Type B pancreatic cell (in vitro differentiated cells): ENCODE results near the gene SKA1. TPM values are rescaled to one million over a fixed set of nuclear protein-coding genes. Genes with fewer than 3 reads are reported as not detected.

Source experiments
- DNase-seq: peaks from one replicate; pipeline ENCODE4 v3.0.0; 2021; ENCODE audit warnings: mixed read lengths; ENCODE audit not compliant: unreplicated experiment; ENCODE audit errors: extremely low spot score
- H3K27ac Mint-ChIP-seq: 2 replicates; pipeline ENCODE4 v1.8.0; 2021; ENCODE audit warnings: mild to moderate bottlenecking, mixed read lengths
- H3K27me3 Mint-ChIP-seq: 2 replicates; pipeline ENCODE4 v1.8.0; 2021; ENCODE audit warnings: mixed read lengths
- H3K36me3 Mint-ChIP-seq: 2 replicates; pipeline ENCODE4 v1.8.0; 2021; ENCODE audit warnings: mixed read lengths
- H3K4me1 Mint-ChIP-seq: one replicate; pipeline ENCODE4 v1.8.0; 2021; ENCODE audit warnings: mixed read lengths; ENCODE audit not compliant: unreplicated experiment
- H3K4me3 Mint-ChIP-seq: 2 replicates; pipeline ENCODE4 v1.8.0; 2021; ENCODE audit warnings: mild to moderate bottlenecking, mixed read lengths
- H3K9me3 Mint-ChIP-seq: 2 replicates; pipeline ENCODE4 v1.8.0; 2021; ENCODE audit warnings: mixed read lengths
- CTCF ChIP-seq: fragments of 200-600 bp; sonication (generic); conservative IDR thresholded peaks from 2 replicates; pipeline ENCODE4 v1.5.0; 2021; ENCODE audit warnings: antibody characterized with exemption, mild to moderate bottlenecking
- total RNA-seq: library from RNA; stranded (reverse); gene quantifications from 2 replicates; pipeline ENCODE4 v1.2.1, GENCODE V29; 2021; ENCODE audit warnings: low replicate concordance

Gene SKA1
- total RNA-seq, 1 donor from 2014 or later = 14.0 TPM

DNA sequence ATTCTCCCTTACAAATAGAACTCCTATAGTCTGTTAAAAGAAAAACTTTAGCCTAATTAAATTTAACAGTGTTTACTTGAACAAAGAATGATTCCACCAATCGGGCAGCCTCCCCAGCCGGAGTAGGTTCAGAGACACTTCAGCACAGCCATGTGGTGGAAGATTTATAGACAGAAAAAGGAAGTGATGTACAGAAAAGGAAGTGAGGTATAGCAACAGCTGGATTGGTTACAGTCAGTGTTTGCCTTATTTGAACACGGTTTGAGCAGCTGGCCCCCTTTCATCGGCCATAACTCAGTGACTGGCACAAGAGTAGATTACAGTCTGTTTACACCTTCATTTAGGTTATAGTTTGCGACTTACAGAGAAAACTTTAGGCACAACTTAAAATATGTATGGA lies 2.1 kb upstream of the SKA1 start:
- no peaks in the 10 kb centered on the region for H3K36me3 Mint-ChIP-seq
- H3K9me3 Mint-ChIP-seq = peaks cover 6% of the 10 kb centered on the region
- no peaks in the 10 kb centered on the region for H3K27me3 Mint-ChIP-seq
- no peak for DNase-seq
- no peak overlapping the region for H3K4me3 Mint-ChIP-seq
- TF ChIP-seq CTCF = no peak
- no peak overlapping the region for H3K27ac Mint-ChIP-seq
- peaks cover 7% of the 10 kb centered on the region for H3K4me1 Mint-ChIP-seq

- Mint-ChIP-seq H3K36me3 (no peaks in the 10 kb centered on the region), H3K4me3 (peak overlapping the region; percentile 90), H3K4me1 (peaks cover 7% of the 10 kb centered on the region), H3K9me3 (peaks cover 6% of the 10 kb centered on the region), H3K27ac (peak overlapping the region; percentile 85), H3K27me3 (no peaks in the 10 kb centered on the region)
- no peak for DNase-seq
- TF ChIP-seq CTCF = no peak
These were observed 1.2 kb upstream of the SKA1 start for GRCh38 chr18:50373561-50374219.

DNA sequence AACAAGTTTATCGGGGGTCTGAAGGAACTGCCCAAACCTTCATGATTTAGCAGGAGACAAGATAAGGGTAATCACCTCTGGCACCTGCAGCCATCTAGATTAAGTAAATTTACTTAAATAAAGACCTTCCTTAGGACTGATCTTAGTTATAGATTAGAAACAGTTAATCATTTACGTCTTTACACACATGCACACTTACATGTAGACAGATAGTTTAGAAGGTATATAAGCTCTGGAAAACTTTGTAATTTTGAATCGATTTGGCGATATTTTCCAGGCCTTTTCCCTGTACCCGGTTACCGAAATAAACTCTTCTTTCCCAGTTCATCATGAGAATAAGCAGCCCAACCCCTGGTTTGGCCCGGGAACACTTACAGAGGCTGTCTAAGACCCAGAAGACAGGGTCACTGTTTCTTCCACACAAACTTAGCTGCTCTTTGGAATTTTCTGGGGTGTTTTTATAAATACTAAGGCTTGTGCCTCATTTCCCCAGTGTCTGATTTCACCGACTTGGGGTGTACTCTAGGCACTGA lies 560 bp upstream of the SKA1 start:
- no peaks in the 10 kb centered on the region for H3K36me3 Mint-ChIP-seq
- TF ChIP-seq CTCF = no peak
- H3K27ac Mint-ChIP-seq = peak overlapping the region; percentile 85

GRCh38 chr18:50377061-50377798 lies 2.4 kb downstream of the SKA1 start:
- Mint-ChIP-seq H3K4me1 (peaks cover 7% of the 10 kb centered on the region), H3K36me3 (peaks cover 1% of the 10 kb centered on the region), H3K4me3 (peak overlapping the region; percentile 64), H3K9me3 (no peaks in the 10 kb centered on the region), H3K27me3 (no peaks in the 10 kb centered on the region), H3K27ac (no peak overlapping the region)
- TF ChIP-seq CTCF = no peak
- DNase-seq = no peak

More for the DNA sequence above, 560 bp upstream of the SKA1 start:
- H3K4me3 Mint-ChIP-seq = peak overlapping the region; percentile 90
- H3K4me1 Mint-ChIP-seq = peaks cover 7% of the 10 kb centered on the region
- no peak for DNase-seq
- peaks cover 6% of the 10 kb centered on the region for H3K9me3 Mint-ChIP-seq
- H3K27me3 Mint-ChIP-seq = no peaks in the 10 kb centered on the region

DNA sequence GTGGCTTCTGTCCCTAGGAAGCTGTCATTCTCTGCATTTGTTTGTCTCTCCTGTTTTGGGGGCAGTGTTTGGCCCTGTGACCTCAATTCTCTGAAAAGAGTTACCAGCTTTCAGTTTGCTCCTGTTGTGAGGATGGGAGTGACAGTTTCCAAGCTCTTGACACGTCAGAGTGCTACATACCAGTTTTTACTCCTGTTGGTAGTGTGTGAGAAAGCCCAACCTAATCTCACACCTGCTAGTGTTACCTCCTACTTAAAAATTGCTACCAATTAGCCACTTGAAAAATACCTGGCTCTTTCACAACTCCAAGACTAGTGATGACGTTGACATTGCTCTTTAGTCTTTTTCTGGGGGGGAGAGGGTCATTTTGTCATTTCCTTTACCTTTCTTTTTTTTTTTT lies 14.1 kb downstream of the SKA1 start:
- no peak overlapping the region for H3K27ac Mint-ChIP-seq
- H3K36me3 Mint-ChIP-seq = peaks cover 26% of the 10 kb centered on the region
- DNase-seq = no peak
- H3K4me3 Mint-ChIP-seq = no peak overlapping the region
- no peaks in the 10 kb centered on the region for H3K9me3 Mint-ChIP-seq
- no peak for TF ChIP-seq CTCF
- H3K4me1 Mint-ChIP-seq = no peaks in the 10 kb centered on the region
- H3K27me3 Mint-ChIP-seq = no peaks in the 10 kb centered on the region
